ENCODE data around the gene PITX1. TPM values are rescaled to one million over a fixed set of nuclear protein-coding genes. Genes with fewer than 3 reads are reported as not detected.

The PITX1 gene
- total RNA-seq, 1 donor from 2014 or later = not detected

GRCh38 chr5:135031813-135032694 is 2.0 kb downstream of the PITX1 start:
- no peaks in the 10 kb centered on the region for H3K79me2 ChIP-seq (ENCODE audit: low read depth)

DNA sequence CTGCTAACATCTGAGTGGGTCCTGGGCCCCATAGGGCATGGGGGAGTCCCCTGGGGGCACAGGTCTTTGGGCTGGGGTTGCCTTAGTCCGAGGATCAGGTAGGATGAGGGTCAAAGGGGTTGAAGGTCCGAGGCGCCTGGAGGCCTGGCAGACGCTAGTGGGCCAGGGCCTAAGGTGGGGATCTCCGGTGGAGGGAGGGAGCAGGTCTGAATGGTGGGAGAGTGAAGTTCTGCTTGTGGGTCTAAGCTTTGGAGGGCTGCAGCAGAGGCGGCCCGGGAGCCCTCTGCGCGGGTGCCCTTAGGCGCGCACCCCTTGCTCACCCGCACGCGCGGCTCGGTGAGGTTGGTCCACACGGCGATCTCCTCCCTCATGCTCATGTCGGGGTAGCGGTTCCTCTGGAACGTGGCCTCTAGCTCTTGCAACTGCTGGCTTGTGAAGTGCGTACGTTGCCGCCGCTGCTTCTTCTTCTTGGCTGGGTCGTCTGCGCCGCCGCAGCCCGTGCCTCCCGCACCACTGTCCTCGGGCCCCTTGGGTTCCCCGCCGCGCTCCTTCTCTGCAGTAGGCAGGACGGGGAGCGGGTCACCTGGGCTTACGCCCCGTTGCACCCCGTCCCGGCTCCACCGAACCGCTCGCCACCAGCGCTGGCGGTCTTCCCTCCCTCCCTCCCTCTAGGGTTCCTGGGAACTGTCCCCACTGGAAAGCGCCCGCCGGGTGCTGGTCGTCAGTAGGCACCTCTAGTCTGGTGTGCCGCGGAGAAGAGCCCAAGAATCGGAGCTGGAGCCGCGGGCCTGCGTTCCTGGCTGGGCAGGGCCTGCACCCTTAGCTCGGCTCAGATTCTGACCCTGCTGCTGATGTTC is 2.8 kb downstream of the PITX1 start:
- H3K36me3 ChIP-seq = no peaks in the 10 kb centered on the region
- H3K4me1 ChIP-seq = peaks cover 24% of the 10 kb centered on the region
- Mint-ChIP-seq H3K4me1 (peaks cover 29% of the 10 kb centered on the region), H3K36me3 (no peaks in the 10 kb centered on the region), H3K27ac (no peak overlapping the region), H3K4me3 (no peak overlapping the region), H3K9me3 (peaks cover 3% of the 10 kb centered on the region), H3K27me3 (ENCODE audit: insufficient read depth, low read depth) (peaks cover 77% of the 10 kb centered on the region)
- no peak overlapping the region for H2AFZ ChIP-seq (replicated peaks)
- no peaks in the 10 kb centered on the region for H3K79me2 ChIP-seq (ENCODE audit: low read depth)
- peak overlapping the region; percentile 73 for H3K4me2 ChIP-seq
- no peak overlapping the region for H3K27ac ChIP-seq
- TF ChIP-seq EZH2 (IDR thresholded peaks at IDR 0.05) (peak; percentile 88), CTCF (IDR thresholded peaks at IDR 0.05) (no peak), EZH2phosphoT487 (IDR thresholded peaks at IDR 0.05) (peak; percentile 94)
- peaks cover 88% of the 10 kb centered on the region for H4K20me1 ChIP-seq (ENCODE audit: low read depth)
- peak; percentile 76 for DNase-seq (ENCODE audit: low spot score)
- no peak overlapping the region for H3K9ac ChIP-seq
- peaks cover 59% of the 10 kb centered on the region for H3F3A ChIP-seq (ENCODE audit: low read depth)
- peak overlapping the region; percentile 37 for H3K4me3 ChIP-seq
- H3K27me3 ChIP-seq = peaks cover 100% of the 10 kb centered on the region
- no peaks in the 10 kb centered on the region for H3K9me3 ChIP-seq (ENCODE audit: low read depth)

More at GRCh38 chr5:135031813-135032694, 2.0 kb downstream of the PITX1 start:
- peak; percentile 51 for DNase-seq (ENCODE audit: low spot score)
- Histone ChIP-seq H2AFZ (replicated peaks) (no peak overlapping the region), H3K9me3 (ENCODE audit: low read depth) (no peaks in the 10 kb centered on the region), H3K36me3 (no peaks in the 10 kb centered on the region), H3K4me1 (peaks cover 23% of the 10 kb centered on the region), H3K4me2 (peak overlapping the region; percentile 85), H3K27ac (no peak overlapping the region), H3F3A (ENCODE audit: low read depth) (peaks cover 50% of the 10 kb centered on the region), H4K20me1 (ENCODE audit: low read depth) (peaks cover 88% of the 10 kb centered on the region), H3K4me3 (peak overlapping the region; percentile 40), H3K27me3 (peaks cover 100% of the 10 kb centered on the region), H3K9ac (no peak overlapping the region)
- Mint-ChIP-seq H3K4me1 (peaks cover 24% of the 10 kb centered on the region), H3K4me3 (peak overlapping the region; percentile 72), H3K9me3 (peaks cover 5% of the 10 kb centered on the region), H3K27ac (peak overlapping the region; percentile 61), H3K36me3 (no peaks in the 10 kb centered on the region), H3K27me3 (ENCODE audit: insufficient read depth, low read depth) (peaks cover 77% of the 10 kb centered on the region)
- peak; percentile 33 for TF ChIP-seq EZH2 (IDR thresholded peaks at IDR 0.05)
- TF ChIP-seq EZH2phosphoT487 (IDR thresholded peaks at IDR 0.05) = no peak

DNA sequence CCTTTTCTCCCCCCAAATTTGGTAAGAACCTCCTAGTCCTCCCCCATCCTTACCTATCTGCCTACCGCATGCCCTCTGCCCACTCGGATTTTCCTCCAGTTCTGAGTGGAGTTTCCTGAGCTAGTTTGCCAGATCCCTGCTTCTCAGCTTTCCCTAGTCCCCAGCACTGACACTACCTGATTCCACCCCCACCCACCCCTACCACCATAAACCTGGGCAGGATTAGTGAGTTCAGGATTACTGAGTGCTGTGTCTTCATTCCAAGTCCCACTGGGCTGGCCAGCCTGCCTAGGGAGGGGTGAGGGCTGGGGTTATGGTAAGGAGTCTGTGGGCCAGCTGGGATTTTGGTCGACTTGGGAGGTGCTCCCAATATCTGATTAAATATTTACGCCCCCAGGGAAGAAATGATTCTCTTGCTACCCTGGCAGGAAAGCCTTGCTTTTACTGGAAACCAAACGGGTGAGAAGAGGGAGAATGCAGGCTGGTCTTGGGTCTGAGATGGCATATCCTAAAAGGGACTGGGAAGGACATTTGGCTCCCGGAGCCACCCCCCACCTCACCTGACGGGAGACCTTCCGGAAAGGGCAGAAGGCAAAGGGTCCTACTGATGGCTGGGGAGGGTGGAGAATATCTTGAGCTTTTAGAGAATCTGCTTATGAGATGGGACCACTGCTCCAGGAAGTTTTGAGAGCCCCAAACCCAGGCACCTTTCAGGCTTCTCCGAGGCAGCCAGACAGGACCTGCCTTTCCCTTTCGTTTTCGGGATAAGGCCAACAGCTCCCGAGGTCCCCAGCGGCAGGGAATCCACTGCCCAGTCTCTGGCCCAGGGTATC is 3.7 kb downstream of the PITX1 start:
- TF ChIP-seq CTCF (IDR thresholded peaks at IDR 0.05) = no peak
- TF ChIP-seq EZH2phosphoT487 (IDR thresholded peaks at IDR 0.05) = no peak
- TF ChIP-seq EZH2 (IDR thresholded peaks at IDR 0.05) = no peak
- H3K79me2 ChIP-seq (ENCODE audit: low read depth) = no peaks in the 10 kb centered on the region
- H3F3A ChIP-seq (ENCODE audit: low read depth) = peaks cover 60% of the 10 kb centered on the region
- H3K4me2 ChIP-seq = peak overlapping the region; percentile 73
- no peak overlapping the region for H3K9ac ChIP-seq
- H4K20me1 ChIP-seq (ENCODE audit: low read depth) = peaks cover 90% of the 10 kb centered on the region
- no peaks in the 10 kb centered on the region for H3K9me3 ChIP-seq (ENCODE audit: low read depth)
- DNase-seq (ENCODE audit: low spot score) = peak; percentile 51
- H3K4me1 Mint-ChIP-seq = peaks cover 30% of the 10 kb centered on the region
- H3K27me3 Mint-ChIP-seq (ENCODE audit: insufficient read depth, low read depth) = peaks cover 77% of the 10 kb centered on the region
- H3K36me3 Mint-ChIP-seq = no peaks in the 10 kb centered on the region
- no peak overlapping the region for H3K27ac Mint-ChIP-seq
- no peaks in the 10 kb centered on the region for H3K9me3 Mint-ChIP-seq
- H3K4me3 ChIP-seq = peak overlapping the region; percentile 37
- no peak overlapping the region for H3K4me3 Mint-ChIP-seq
- no peaks in the 10 kb centered on the region for H3K36me3 ChIP-seq
- no peak overlapping the region for H2AFZ ChIP-seq (replicated peaks)
- H3K4me1 ChIP-seq = peaks cover 24% of the 10 kb centered on the region
- H3K27me3 ChIP-seq = peaks cover 100% of the 10 kb centered on the region
- no peak overlapping the region for H3K27ac ChIP-seq

Measured in neural progenitor cell (in vitro differentiated cells).